Liver (tissue), 9 donors: ENCODE data around the gene PCNP. TPM values are rescaled to one million over a fixed set of nuclear protein-coding genes. Genes with fewer than 3 reads are reported as not detected.

Experiments used
- DNase-seq: peaks from one replicate; pipeline ENCODE4 v3.0.0-alpha.2; 2017; ENCODE audit warnings: low spot score
- H3K27ac ChIP-seq, 2 donors: one replicate each; pipeline ENCODE4 v1.7.0; 2013; ENCODE audit warnings: inconsistent platforms in 2 of 2, low read length in 2 of 2, control low read depth in 1 of 2, low read depth in 1 of 2, mild to moderate bottlenecking in 1 of 2
- H3K27me3 ChIP-seq, 4 donors: one replicate each; pipeline versions ENCODE4 v1.6.1 to v1.7.0; 2013; ENCODE audit warnings: low read length in 3 of 4, inconsistent platforms in 1 of 4, mild to moderate bottlenecking in 1 of 4, moderate library complexity in 1 of 4; ENCODE audit not compliant: control insufficient read depth in 4 of 4, insufficient read depth in 4 of 4
- H3K36me3 ChIP-seq, 4 donors: one replicate each; pipeline versions ENCODE4 v1.6.1 to v1.7.0; 2013; ENCODE audit warnings: low read length in 3 of 4, mild to moderate bottlenecking in 3 of 4, low read depth in 1 of 4, moderate library complexity in 1 of 4; ENCODE audit not compliant: control insufficient read depth in 4 of 4, insufficient read depth in 3 of 4
- H3K4me1 ChIP-seq, 4 donors: one replicate each; pipeline versions ENCODE4 v1.6.1 to v1.7.0; 2013; ENCODE audit warnings: low read length in 3 of 4, mild to moderate bottlenecking in 3 of 4, moderate library complexity in 1 of 4; ENCODE audit not compliant: control insufficient read depth in 4 of 4, insufficient read depth in 4 of 4
- H3K4me3 ChIP-seq, 3 donors: one replicate each; pipeline versions ENCODE4 v1.6.1 to v1.7.0; 2013; ENCODE audit warnings: low read length in 3 of 3, control low read depth in 1 of 3, low read depth in 1 of 3, mild to moderate bottlenecking in 1 of 3
- H3K9ac ChIP-seq, 2 donors: one replicate each; pipeline ENCODE4 v1.7.0; 2013; ENCODE audit warnings: low read length in 2 of 2, mild to moderate bottlenecking in 2 of 2, moderate library complexity in 2 of 2, control low read depth in 1 of 2, low read depth in 1 of 2
- H3K9me3 ChIP-seq, 4 donors: one replicate each; pipeline versions ENCODE4 v1.6.1 to v1.7.0; 2013; ENCODE audit warnings: low read length in 3 of 4; ENCODE audit not compliant: control insufficient read depth in 4 of 4
- ATF3 ChIP-seq: IDR thresholded peaks from 2 replicates; pipeline ENCODE4 v1.6.1; 2016; ENCODE audit warnings: antibody characterized with exemption
- CTCF ChIP-seq: fragments of 150-350 bp; IDR thresholded peaks from 2 replicates; pipeline ENCODE4 v1.5.1; 2017; ENCODE audit warnings: improper control_type of control experiment, low read depth, low read length; ENCODE audit not compliant: missing input control
- EGR1 ChIP-seq, 2 donors: IDR thresholded peaks; 2 replicates each; pipeline ENCODE4 v1.6.1; 2016 to 2018; ENCODE audit warnings: antibody characterized with exemption in 2 of 2, low read depth in 2 of 2
- FOXA1 ChIP-seq: IDR thresholded peaks from 2 replicates; pipeline ENCODE4 v1.6.1; 2016; ENCODE audit warnings: antibody characterized with exemption
- FOXA2 ChIP-seq: IDR thresholded peaks from 2 replicates; pipeline ENCODE4 v1.6.1; 2016; ENCODE audit warnings: antibody characterized with exemption
- GABPA ChIP-seq, 2 donors: IDR thresholded peaks in 1 of 2; conservative IDR thresholded peaks in 1 of 2; 2 replicates each; pipeline ENCODE4 v1.6.1; 2016; ENCODE audit warnings: antibody characterized with exemption in 2 of 2, mild to moderate bottlenecking in 1 of 2, moderate library complexity in 1 of 2
- HNF4A ChIP-seq, 2 donors: conservative IDR thresholded peaks; 2 replicates each; pipeline ENCODE4 v1.6.1; 2016; ENCODE audit warnings: antibody characterized with exemption in 2 of 2, mild to moderate bottlenecking in 2 of 2
- HNF4G ChIP-seq: IDR thresholded peaks from 2 replicates; pipeline ENCODE4 v1.6.1; 2016; ENCODE audit warnings: antibody characterized with exemption
- JUND ChIP-seq, 2 donors: IDR thresholded peaks; 2 replicates each; pipeline ENCODE4 v1.6.1; 2016; ENCODE audit warnings: antibody characterized with exemption in 2 of 2
- MAX ChIP-seq: IDR thresholded peaks from 2 replicates; pipeline ENCODE4 v1.6.1; 2016; ENCODE audit warnings: antibody characterized with exemption
- NR2F2 ChIP-seq: IDR thresholded peaks from 2 replicates; pipeline ENCODE4 v1.6.1; 2016; ENCODE audit warnings: antibody characterized with exemption
- RAD21 ChIP-seq, 2 donors: IDR thresholded peaks; 2 replicates each; pipeline ENCODE4 v1.6.1; 2016; ENCODE audit warnings: antibody characterized with exemption in 2 of 2, mild to moderate bottlenecking in 2 of 2
- REST ChIP-seq: IDR thresholded peaks from 2 replicates; pipeline ENCODE4 v1.6.1; 2016; ENCODE audit warnings: antibody characterized with exemption, mild to moderate bottlenecking
- RXRA ChIP-seq, 2 donors: IDR thresholded peaks; 2 replicates each; pipeline ENCODE4 v1.6.1; 2017 to 2018; ENCODE audit warnings: antibody characterized with exemption in 2 of 2, mild to moderate bottlenecking in 1 of 2
- SP1 ChIP-seq: IDR thresholded peaks from 2 replicates; pipeline ENCODE4 v1.6.1; 2018; ENCODE audit warnings: antibody characterized with exemption, mild to moderate bottlenecking
- TAF1 ChIP-seq: conservative IDR thresholded peaks from 2 replicates; pipeline ENCODE4 v1.6.1; 2016; ENCODE audit warnings: antibody characterized with exemption, mild to moderate bottlenecking
- YY1 ChIP-seq: IDR thresholded peaks from 2 replicates; pipeline ENCODE4 v1.6.1; 2016; ENCODE audit warnings: antibody characterized with exemption, mild to moderate bottlenecking
- ZBTB33 ChIP-seq: IDR thresholded peaks from 2 replicates; pipeline ENCODE4 v1.6.1; 2016; ENCODE audit warnings: antibody characterized with exemption
- whole genome bisulfite sequencing: extraction: QIAGEN DNeasy Blood & Tissue Kit; methylation state at CpG from one replicate; pipeline ENCODE4 v1.1.7; 2013; 5-methylcytosine and 5-hydroxymethylcytosine counted together
- polyA plus RNA-seq, 2 donors: library from polyadenylated mRNA; stranded (reverse) in 1 of 2; unstranded in 1 of 2; fragments of 200-250 nt in 1 of 2; fragments of >200 nt in 1 of 2; fragmentation: Nextera tagmentation in 1 of 2; extraction: Ambion mirVana in 1 of 2; gene quantifications; one replicate each; pipeline versions ENCODE4 v1.2.1 to v1.2.3, GENCODE V29; 2013 to 2015
- total RNA-seq, 2 donors: library from RNA; depleted of rRNA; stranded (reverse); fragments of >200 nt; gene quantifications; one replicate each; pipeline ENCODE4 v1.2.3, GENCODE V29; 2014
- donor health status: healthy.
- donor health status: healthy.
- donor health status: healthy.
- donor health status: healthy.
- donor health status: healthy.

Gene PCNP
- total and polyA plus RNA-seq, 4 donors = 28.2 to 59.3 (median 34.5) TPM

- Histone ChIP-seq H3K27ac (no peak overlapping the region), H3K36me3 (no peaks in the 10 kb centered on the region), H3K9me3 (no peaks in the 10 kb centered on the region), H3K9ac (no peak overlapping the region), H3K4me3 (no peak overlapping the region), H3K4me1 (no peaks in the 10 kb centered on the region), H3K27me3 (no peaks in the 10 kb centered on the region)
- no peak for TF ChIP-seq ATF3
- TF ChIP-seq TAF1 = no peak
- TF ChIP-seq EGR1 (IDR thresholded peaks at IDR 0.05; ENCODE audit: low read depth in 2 of 2) = no peak
- no peak for TF ChIP-seq JUND (IDR thresholded peaks at IDR 0.05)
- TF ChIP-seq ZBTB33 = no peak
- TF ChIP-seq FOXA1 = no peak
- TF ChIP-seq HNF4G = no peak
- TF ChIP-seq YY1 = no peak
- TF ChIP-seq HNF4A (conservative IDR thresholded peaks at IDR 0.05) = no peak
- TF ChIP-seq FOXA2 = no peak
- TF ChIP-seq MAX = no peak
- no peak for TF ChIP-seq RAD21 (IDR thresholded peaks at IDR 0.05)
- TF ChIP-seq RXRA (IDR thresholded peaks at IDR 0.05) = no peak
- TF ChIP-seq NR2F2 = no peak
- no peak for TF ChIP-seq SP1
- TF ChIP-seq GABPA (IDR thresholded peaks at IDR 0.05 in 1 of 2, conservative IDR thresholded peaks at IDR 0.05 in 1 of 2) = no peak
- no peak for TF ChIP-seq CTCF
- TF ChIP-seq REST = no peak
- 96% methylated on average over 3 of the region's 3 CpGs for WGBS
- DNase-seq = no peak
Measured at GRCh38 chr3:101602731-101603130, 28.8 kb downstream of the PCNP start.
